ENCODE data around the gene AGBL4.

AGBL4 gene

DNA sequence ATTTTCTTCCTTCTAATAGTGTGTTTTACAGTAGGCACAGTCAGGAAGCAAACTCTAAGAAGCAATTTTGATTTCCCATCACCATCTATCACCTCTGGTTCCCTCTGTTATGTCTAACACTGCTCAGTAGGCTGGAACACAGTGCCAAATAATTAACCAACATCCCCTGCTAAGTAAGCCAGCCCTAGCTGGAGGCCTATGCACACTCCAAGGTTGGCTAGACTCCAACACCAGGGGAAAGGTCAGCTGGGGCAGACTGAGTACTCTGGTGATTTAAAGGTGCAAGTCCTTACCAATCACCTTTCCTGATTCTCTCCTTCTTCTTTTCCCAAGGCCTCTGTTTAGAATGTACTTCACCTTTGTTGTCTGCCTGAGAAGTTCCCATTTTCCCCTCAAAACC, 1200.6 kb downstream of the AGBL4 start:
- DNase-seq (ENCODE audit: low read depth) = no peak

GRCh38 chr1:48820491-48820890, 1203.3 kb downstream of the AGBL4 start:
- no peak for DNase-seq (ENCODE audit: low read depth)

GRCh38 chr1:48817505-48818114, 1206.1 kb downstream of the AGBL4 start:
- DNase-seq (ENCODE audit: low read depth) = no peak

DNA sequence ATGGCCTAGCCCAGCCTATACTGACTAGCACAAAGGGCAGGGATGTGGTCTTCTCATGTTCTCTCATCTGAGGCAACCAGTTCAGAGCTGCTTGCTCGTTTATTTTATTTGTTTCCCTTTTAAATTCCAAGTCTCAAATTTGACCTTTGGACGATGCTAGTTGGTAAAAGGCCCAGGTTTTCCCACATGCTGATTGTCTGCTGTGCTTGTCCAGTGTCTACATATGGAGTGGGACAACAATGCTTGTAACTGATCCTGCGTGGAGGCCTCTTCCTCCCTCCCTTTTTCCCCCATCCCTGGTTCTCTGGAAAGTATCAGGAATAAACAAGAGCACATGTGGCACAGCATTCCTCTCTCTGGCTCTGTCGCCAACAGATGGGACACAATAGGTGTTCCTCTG, 1213.0 kb downstream of the AGBL4 start:
- DNase-seq (ENCODE audit: low read depth) = no peak

DNA sequence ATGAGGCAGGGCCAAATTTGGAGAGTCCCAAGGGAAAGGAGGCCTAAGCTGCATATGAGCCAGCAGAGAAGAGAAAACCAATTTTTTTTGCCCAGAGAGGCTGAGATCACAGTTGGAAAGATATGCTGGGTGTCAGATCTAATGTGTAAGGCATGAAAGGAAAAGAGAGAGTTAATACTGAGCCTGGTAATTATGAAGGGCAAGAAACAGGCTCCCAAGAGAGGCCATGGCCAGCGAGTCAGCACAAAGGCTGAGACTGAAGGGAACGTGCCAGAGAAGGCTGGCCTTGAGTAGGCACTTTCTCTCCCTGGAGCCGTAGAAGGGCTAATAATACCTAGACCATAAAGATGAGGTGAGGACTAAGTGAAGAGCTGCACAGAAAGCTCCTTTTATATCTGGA, 1215.3 kb downstream of the AGBL4 start:
- DNase-seq (ENCODE audit: low read depth) = no peak

- no peak for DNase-seq (ENCODE audit: low read depth)
Measured at GRCh38 chr1:48807554-48808260, 1216.0 kb downstream of the AGBL4 start.

- no peak for DNase-seq (ENCODE audit: low read depth)
Measured at GRCh38 chr1:48803474-48803873, 1220.3 kb downstream of the AGBL4 start.

DNA sequence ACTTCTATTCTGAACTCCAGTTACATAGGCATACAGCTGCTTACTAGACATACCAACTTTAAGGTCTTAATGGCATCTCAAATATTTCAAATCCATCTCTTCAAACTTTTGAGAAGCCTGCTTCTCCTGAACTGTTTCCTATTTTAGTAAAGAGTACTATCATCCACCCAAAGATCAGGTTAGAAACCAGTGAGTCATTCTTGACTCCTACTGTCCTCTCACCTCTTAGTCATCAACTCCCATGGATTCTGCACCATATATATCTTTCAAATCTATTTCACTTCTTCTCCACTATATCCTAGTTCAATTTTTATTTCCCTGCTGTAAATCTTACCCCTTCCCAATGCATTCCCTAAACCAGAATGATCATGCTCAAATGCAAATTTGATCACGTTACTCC, 1228.9 kb downstream of the AGBL4 start:
- no peak for DNase-seq (ENCODE audit: low read depth)

- DNase-seq (ENCODE audit: low read depth) = no peak
Measured at GRCh38 chr1:48793863-48794262, 1229.9 kb downstream of the AGBL4 start.

DNA sequence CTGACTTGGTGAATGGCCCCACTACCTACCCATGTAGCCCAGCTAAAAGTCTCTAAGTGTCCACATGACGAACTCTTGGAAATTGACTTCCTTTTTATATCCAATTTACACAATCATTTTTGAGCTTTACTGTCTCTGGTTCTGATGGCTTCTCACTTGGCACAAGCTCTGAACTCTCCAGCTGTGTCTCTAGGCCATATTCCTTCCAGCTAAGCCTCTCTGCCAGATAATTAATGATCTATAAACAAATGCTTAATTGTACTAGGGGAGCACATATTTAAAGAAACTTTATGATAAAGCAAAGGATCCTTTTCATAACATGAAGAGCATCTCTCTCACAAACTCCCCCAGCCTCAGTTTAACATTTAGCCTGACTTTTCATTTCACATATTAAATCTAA, 1230.8 kb downstream of the AGBL4 start:
- DNase-seq (ENCODE audit: low read depth) = no peak

- no peak for DNase-seq (ENCODE audit: low read depth)
Measured at GRCh38 chr1:48790397-48790796, 1233.4 kb downstream of the AGBL4 start.

DNA sequence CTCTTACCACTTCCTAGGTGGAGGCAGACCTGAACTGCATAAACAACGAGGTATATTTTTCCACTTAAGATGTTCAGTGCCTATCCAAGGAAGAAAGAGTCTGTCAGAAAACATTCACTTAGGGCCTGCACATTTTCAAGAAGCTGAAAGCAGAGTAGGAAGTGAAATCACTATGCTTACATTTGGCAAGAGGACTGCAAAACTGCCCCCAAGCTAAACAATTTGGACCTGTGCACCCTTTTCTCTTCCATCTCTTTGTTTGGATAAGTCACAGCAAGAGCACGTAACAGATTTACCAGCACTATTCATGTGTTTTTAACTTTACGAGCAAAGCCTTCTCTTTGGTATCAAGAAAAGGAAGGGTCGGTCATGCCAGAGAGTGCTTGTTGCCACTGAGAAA, 1233.9 kb downstream of the AGBL4 start:
- no peak for DNase-seq (ENCODE audit: low read depth)

DNA sequence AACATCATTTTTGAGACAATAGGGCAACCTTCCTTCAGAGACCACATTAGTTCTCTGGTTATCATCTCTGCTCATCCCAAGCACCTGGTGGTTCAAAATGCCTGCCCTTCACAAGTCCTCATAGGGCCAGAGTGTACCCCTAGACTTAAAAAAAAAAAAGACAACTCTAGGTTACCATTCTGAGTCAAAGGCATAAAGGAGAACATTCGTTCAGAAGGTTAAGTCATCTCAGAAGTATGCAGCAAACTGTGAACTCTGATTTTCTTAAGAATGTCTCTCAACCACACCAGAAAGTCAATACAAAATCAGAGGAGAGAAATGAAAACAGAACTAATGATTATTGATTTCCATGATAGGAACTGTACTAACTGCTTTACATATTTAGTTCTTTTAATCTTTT, 1237.9 kb downstream of the AGBL4 start:
- no peak for DNase-seq (ENCODE audit: low read depth)

DNA sequence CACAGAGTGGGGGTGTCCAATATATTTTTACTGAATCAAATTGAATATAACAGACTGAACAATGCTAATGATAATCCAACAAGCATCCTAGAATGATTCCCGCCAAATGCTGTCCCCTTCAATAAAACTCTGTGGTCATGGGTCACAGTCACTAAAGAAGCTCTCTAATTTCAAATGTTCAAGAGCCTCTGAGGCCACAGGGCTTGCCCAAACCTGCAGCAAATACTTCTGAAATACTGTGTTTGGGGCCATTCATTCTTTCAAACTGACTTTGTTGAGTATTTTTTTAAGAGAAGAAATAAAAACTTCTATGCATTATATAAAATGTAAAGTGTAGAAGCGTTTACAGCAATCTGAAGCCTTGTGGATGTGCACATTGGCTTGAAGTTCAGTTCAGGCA, 1239.5 kb downstream of the AGBL4 start:
- no peak for DNase-seq (ENCODE audit: low read depth)

DNA sequence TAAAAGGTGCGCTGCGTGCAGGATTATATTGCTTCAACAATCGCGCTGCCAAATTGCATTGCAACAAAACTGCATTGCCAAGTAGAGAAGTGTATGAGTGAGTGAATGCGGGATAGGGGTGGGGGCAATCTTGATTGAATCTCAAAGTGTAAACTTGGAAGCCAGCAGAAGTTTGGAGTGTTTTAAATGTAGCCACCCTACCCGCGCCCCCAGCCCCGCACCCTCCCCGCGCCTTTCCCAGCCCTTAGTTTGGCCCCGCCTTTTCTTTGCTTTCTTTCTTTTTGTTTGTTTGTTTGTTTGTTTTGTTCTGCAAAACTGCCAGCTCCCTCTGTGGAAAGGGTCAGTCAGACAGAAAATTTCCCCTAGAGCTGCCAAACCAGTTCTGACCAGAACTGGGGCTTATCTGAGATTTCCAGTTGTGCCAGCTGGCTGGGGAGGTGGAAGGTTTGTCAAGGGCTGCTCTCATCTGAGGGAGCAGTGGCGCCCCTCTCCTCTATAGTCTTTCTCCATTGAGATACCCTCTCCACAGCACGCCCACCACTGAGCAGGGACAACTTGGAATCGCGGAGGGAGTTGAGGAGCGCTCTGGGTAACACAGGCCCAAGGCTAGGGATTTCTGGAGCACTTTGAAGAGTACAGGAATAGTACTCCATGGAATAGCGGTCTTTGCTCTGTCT, 1246.4 kb downstream of the AGBL4 start:
- DNase-seq (ENCODE audit: low read depth) = no peak

GRCh38 chr1:48776393-48777218, 1247.1 kb downstream of the AGBL4 start, which contains the start of gene BEND5:
BEND5 (minus strand) TSS chr1:48776891; CDS start chr1:48776831, 60 bp downstream.
- DNase-seq (ENCODE audit: low read depth) = peak; percentile 42

GRCh38 chr1:48775831-48776392, 1247.8 kb downstream of the AGBL4 start:
- no peak for DNase-seq (ENCODE audit: low read depth)

DNA sequence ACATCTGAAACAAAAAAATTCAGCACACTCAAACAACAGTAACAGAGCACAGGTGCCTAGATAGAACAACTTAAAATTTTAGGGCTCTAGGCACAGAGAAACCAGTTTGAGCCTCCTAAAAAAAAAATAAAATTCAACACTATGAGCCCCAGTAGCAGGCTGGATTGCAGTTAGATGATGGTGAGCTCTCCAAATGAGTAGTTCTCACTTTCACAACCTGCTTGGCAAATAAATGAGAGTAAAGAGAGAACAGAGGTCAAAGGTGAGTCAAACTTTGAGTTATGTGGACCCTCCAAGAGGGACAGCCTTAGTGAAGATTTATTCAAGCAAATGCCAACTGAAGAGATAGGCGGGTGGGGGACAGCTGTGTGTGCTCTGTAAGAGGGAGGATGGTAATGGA, 1250.6 kb downstream of the AGBL4 start:
- no peak for DNase-seq (ENCODE audit: low read depth)

GRCh38 chr1:48772211-48772610, 1251.5 kb downstream of the AGBL4 start:
- no peak for DNase-seq (ENCODE audit: low read depth)

- no peak for DNase-seq (ENCODE audit: low read depth)
Measured at GRCh38 chr1:48771561-48771960, 1252.2 kb downstream of the AGBL4 start.

- DNase-seq (ENCODE audit: low read depth) = no peak
Measured at GRCh38 chr1:48767975-48768510, 1255.7 kb downstream of the AGBL4 start.

- no peak for DNase-seq (ENCODE audit: low read depth)
Measured at GRCh38 chr1:48765335-48765734, 1258.4 kb downstream of the AGBL4 start.
